Mesothelial cell of epicardium (in vitro differentiated cells): Measurements from ENCODE around the gene TRIB2. TPM values are rescaled to one million over a fixed set of nuclear protein-coding genes. Genes with fewer than 3 reads are reported as not detected.

ENCODE experiments used
- DNase-seq, 2 experiments: peaks; one replicate each; pipeline ENCODE4 v3.0.0; 2021; ENCODE audit warnings: low spot score in 2 of 2; ENCODE audit not compliant: unreplicated experiment in 2 of 2
- H3K27ac Mint-ChIP-seq: 2 replicates; pipeline ENCODE4 v1.8.0; 2021; ENCODE audit warnings: mixed read lengths
- H3K27me3 Mint-ChIP-seq: 2 replicates; pipeline ENCODE4 v1.8.0; 2021; ENCODE audit warnings: low read depth, mixed read lengths
- H3K36me3 Mint-ChIP-seq: 2 replicates; pipeline ENCODE4 v1.8.0; 2021; ENCODE audit warnings: mixed read lengths
- H3K4me1 Mint-ChIP-seq: 2 replicates; pipeline ENCODE4 v1.8.0; 2021; ENCODE audit warnings: mixed read lengths
- H3K4me3 Mint-ChIP-seq: 2 replicates; pipeline ENCODE4 v1.8.0; 2021; ENCODE audit warnings: mild to moderate bottlenecking, moderate library complexity, mixed read lengths
- H3K9me3 Mint-ChIP-seq: 2 replicates; pipeline ENCODE4 v1.8.0; 2021; ENCODE audit warnings: mixed read lengths
- CTCF ChIP-seq: fragments of 200-600 bp; sonication (generic); IDR thresholded peaks from one replicate; pipeline ENCODE4 v1.5.0; 2021; ENCODE audit warnings: antibody characterized with exemption; ENCODE audit not compliant: unreplicated experiment
- total RNA-seq: library from RNA; stranded (reverse); gene quantifications from 3 replicates; pipeline ENCODE4 v1.2.1, GENCODE V29; 2021

Gene TRIB2
- total RNA-seq, 1 donor from 2014 or later = 25.4 TPM

- H3K27ac Mint-ChIP-seq = no peak overlapping the region
- H3K9me3 Mint-ChIP-seq = no peaks in the 10 kb centered on the region
- no peaks in the 10 kb centered on the region for H3K27me3 Mint-ChIP-seq
- DNase-seq = no peak
- no peak for TF ChIP-seq CTCF
- H3K4me1 Mint-ChIP-seq = no peaks in the 10 kb centered on the region
- peaks cover 28% of the 10 kb centered on the region for H3K36me3 Mint-ChIP-seq
- H3K4me3 Mint-ChIP-seq = no peak overlapping the region
These were observed 17.1 kb downstream of the TRIB2 start for GRCh38 chr2:12733846-12734245.

- peaks cover 28% of the 10 kb centered on the region for H3K36me3 Mint-ChIP-seq
- no peaks in the 10 kb centered on the region for H3K27me3 Mint-ChIP-seq
- DNase-seq = no peak
- TF ChIP-seq CTCF = no peak
- no peaks in the 10 kb centered on the region for H3K4me1 Mint-ChIP-seq
- no peak overlapping the region for H3K4me3 Mint-ChIP-seq
- H3K27ac Mint-ChIP-seq = no peak overlapping the region
- no peaks in the 10 kb centered on the region for H3K9me3 Mint-ChIP-seq
These were observed 18.3 kb downstream of the TRIB2 start for GRCh38 chr2:12734914-12735654.

GRCh38 chr2:12737297-12737696, 20.6 kb downstream of the TRIB2 start:
- Mint-ChIP-seq H3K36me3 (peaks cover 27% of the 10 kb centered on the region), H3K27ac (no peak overlapping the region), H3K4me3 (no peak overlapping the region), H3K9me3 (no peaks in the 10 kb centered on the region), H3K27me3 (no peaks in the 10 kb centered on the region), H3K4me1 (peaks cover 16% of the 10 kb centered on the region)
- TF ChIP-seq CTCF = no peak
- no peak for DNase-seq

GRCh38 chr2:12737738-12738485, 21.2 kb downstream of the TRIB2 start:
- H3K27ac Mint-ChIP-seq = no peak overlapping the region
- H3K4me1 Mint-ChIP-seq = peaks cover 16% of the 10 kb centered on the region
- H3K9me3 Mint-ChIP-seq = no peaks in the 10 kb centered on the region
- no peaks in the 10 kb centered on the region for H3K27me3 Mint-ChIP-seq
- H3K4me3 Mint-ChIP-seq = no peak overlapping the region
- peaks cover 28% of the 10 kb centered on the region for H3K36me3 Mint-ChIP-seq
- no peak for TF ChIP-seq CTCF
- DNase-seq = no peak

GRCh38 chr2:12739721-12740254, 23.1 kb downstream of the TRIB2 start:
- Mint-ChIP-seq H3K36me3 (peaks cover 27% of the 10 kb centered on the region), H3K27ac (no peak overlapping the region), H3K4me1 (peaks cover 16% of the 10 kb centered on the region), H3K9me3 (no peaks in the 10 kb centered on the region), H3K4me3 (no peak overlapping the region), H3K27me3 (no peaks in the 10 kb centered on the region)
- no peak for DNase-seq
- no peak for TF ChIP-seq CTCF
